ENCODE measurements around the gene MACF1. TPM values are rescaled to one million over a fixed set of nuclear protein-coding genes. Genes with fewer than 3 reads are reported as not detected.

MACF1 gene
- total RNA-seq, 1 donor from 2014 or later = 694 TPM

DNA sequence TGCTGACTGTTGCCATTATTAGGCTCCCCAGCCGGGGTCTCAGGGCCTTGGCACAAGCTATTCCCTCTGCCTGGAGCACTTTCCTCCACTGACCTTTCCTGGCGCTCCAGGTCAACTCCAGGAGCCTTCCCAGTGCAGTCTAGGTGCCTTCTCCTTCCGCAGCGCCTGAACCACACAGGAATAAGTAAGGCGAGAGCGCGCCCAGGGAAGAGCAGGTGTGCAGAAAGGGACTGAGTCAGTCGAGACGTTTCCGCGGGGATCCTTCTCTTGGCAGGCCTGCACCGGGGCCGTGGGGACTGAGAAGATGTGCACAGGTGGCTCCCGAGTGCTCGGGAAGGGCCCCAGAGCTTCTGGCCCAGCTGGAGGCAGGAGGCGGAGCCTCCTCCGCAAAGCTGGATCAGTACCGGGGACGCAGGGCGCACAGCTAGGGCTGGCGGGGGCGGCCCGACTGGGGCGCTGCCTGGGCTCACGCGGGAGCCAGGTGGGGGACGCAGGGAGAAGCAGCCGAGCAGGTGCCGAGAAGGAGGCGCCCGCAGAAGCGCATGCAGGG is 286.2 kb downstream of the MACF1 start:
- no peak overlapping the region for H3K27ac ChIP-seq (ENCODE audit: low read depth, low read length)
- Mint-ChIP-seq H3K36me3 (ENCODE audit: low read depth, unreplicated experiment) (peaks cover 6% of the 10 kb centered on the region), H3K4me3 (ENCODE audit: unreplicated experiment) (peak overlapping the region; percentile 40), H3K4me1 (ENCODE audit: low read depth, unreplicated experiment) (peaks cover 3% of the 10 kb centered on the region), H3K9me3 (ENCODE audit: unreplicated experiment) (no peaks in the 10 kb centered on the region), H3K27me3 (ENCODE audit: low read depth, unreplicated experiment) (peaks cover 24% of the 10 kb centered on the region), H3K27ac (ENCODE audit: unreplicated experiment) (no peak overlapping the region)
- H3K9me3 ChIP-seq (ENCODE audit: insufficient read depth, low read depth, low read length) = no peaks in the 10 kb centered on the region
- H3K4me1 ChIP-seq (ENCODE audit: insufficient read depth, low read length) = no peaks in the 10 kb centered on the region
- no peak overlapping the region for H2AFZ ChIP-seq (ENCODE audit: low read depth, low read length)
- no peak for FAIRE-seq
- peaks cover 19% of the 10 kb centered on the region for H3K36me3 ChIP-seq (ENCODE audit: insufficient read depth, low read length)
- H3K4me2 ChIP-seq (ENCODE audit: low read length) = peak overlapping the region; percentile 82
- no peak overlapping the region for H3K9ac ChIP-seq (ENCODE audit: low read length)
- no peak for TF ChIP-seq EZH2 (IDR thresholded peaks at IDR 0.05; ENCODE audit: insufficient read depth, low read length)
- TF ChIP-seq, protein P1, sequence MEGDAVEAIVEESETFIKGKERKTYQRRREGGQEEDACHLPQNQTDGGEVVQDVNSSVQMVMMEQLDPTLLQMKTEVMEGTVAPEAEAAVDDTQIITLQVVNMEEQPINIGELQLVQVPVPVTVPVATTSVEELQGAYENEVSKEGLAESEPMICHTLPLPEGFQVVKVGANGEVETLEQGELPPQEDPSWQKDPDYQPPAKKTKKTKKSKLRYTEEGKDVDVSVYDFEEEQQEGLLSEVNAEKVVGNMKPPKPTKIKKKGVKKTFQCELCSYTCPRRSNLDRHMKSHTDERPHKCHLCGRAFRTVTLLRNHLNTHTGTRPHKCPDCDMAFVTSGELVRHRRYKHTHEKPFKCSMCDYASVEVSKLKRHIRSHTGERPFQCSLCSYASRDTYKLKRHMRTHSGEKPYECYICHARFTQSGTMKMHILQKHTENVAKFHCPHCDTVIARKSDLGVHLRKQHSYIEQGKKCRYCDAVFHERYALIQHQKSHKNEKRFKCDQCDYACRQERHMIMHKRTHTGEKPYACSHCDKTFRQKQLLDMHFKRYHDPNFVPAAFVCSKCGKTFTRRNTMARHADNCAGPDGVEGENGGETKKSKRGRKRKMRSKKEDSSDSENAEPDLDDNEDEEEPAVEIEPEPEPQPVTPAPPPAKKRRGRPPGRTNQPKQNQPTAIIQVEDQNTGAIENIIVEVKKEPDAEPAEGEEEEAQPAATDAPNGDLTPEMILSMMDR (IDR thresholded peaks at IDR 0.05; ENCODE audit: insufficient read depth, low read depth, low read length) = no peak
- H3K27me3 ChIP-seq (ENCODE audit: insufficient read depth, low read length) = peaks cover 7% of the 10 kb centered on the region
- peak overlapping the region; percentile 46 for H3K4me3 ChIP-seq (ENCODE audit: insufficient read depth, low read depth, low read length)
- peaks cover 30% of the 10 kb centered on the region for H4K20me1 ChIP-seq (ENCODE audit: insufficient read depth, low read length)
- no peaks in the 10 kb centered on the region for H3K79me2 ChIP-seq (ENCODE audit: insufficient read depth, low read length)
- DNase-seq (ENCODE audit: low read depth) = no peak

DNA sequence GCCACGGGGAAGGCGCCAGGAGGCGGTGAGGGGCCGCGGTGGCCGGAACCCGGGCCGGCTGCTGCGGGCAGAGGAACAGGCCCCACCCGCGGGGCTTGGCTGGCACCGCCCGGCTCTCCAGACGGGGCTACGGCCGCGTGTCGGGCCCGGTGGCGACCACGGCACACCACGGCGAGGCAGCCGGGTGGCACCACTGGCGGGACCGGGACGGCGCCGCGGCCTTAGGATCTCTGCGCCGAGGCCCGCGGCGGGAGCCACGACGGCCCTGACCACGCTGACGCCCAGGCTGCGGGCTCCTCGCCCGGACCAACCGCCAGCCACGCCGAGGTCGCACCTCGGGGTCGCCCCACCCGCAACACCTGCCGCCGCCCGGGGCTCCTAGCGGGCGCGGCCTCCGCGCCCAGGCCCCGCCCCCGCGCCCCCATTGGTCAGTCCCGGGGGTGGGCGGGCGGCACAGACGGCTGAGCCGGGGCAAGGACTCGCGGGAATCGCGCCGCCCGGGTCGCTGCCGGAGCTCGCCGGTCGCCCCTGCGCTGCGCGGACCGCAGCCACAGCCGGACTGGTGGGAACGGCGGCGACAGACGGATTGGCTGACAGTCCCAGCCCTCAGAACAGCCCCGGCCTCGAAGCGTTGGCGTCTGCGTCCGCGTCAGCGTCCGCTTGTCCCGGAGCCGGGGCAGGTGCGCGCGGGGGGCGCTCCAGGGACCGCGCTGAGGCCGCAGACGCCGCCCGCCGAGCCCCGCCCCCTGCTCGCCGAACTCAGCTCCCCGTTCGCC is 286.8 kb downstream of the MACF1 start, which contains the start of gene BMP8A:
TSS of gene BMP8A (plus strand) at position 491 of the 776 bp plus-strand sequence. CDS start 356 bp downstream, outside the sequence.
- Histone ChIP-seq H2AFZ (ENCODE audit: low read depth, low read length) (peak within 1 kb of the TSS; percentile 63), H4K20me1 (ENCODE audit: insufficient read depth, low read length) (peaks cover 27% of the 10 kb centered on the region), H3K79me2 (ENCODE audit: insufficient read depth, low read length) (no peaks in the 10 kb centered on the region), H3K4me3 (ENCODE audit: insufficient read depth, low read depth, low read length) (peak within 1 kb of the TSS; percentile 46), H3K36me3 (ENCODE audit: insufficient read depth, low read length) (peaks cover 12% of the 10 kb centered on the region), H3K27me3 (ENCODE audit: insufficient read depth, low read length) (peaks cover 7% of the 10 kb centered on the region), H3K9ac (ENCODE audit: low read length) (no peak within 1 kb of the TSS), H3K9me3 (ENCODE audit: insufficient read depth, low read depth, low read length) (no peaks in the 10 kb centered on the region), H3K4me2 (ENCODE audit: low read length) (peak within 1 kb of the TSS; percentile 82), H3K27ac (ENCODE audit: low read depth, low read length) (no peak within 1 kb of the TSS), H3K4me1 (ENCODE audit: insufficient read depth, low read length) (no peaks in the 10 kb centered on the region)
- H3K4me1 Mint-ChIP-seq (ENCODE audit: low read depth, unreplicated experiment) = peaks cover 3% of the 10 kb centered on the region
- DNase-seq (ENCODE audit: low read depth) = no peak
- no peak within 1 kb of the TSS for H3K27ac Mint-ChIP-seq (ENCODE audit: unreplicated experiment)
- no peak for FAIRE-seq
- H3K4me3 Mint-ChIP-seq (ENCODE audit: unreplicated experiment) = peak within 1 kb of the TSS; percentile 40
- H3K9me3 Mint-ChIP-seq (ENCODE audit: unreplicated experiment) = no peaks in the 10 kb centered on the region
- no peak for TF ChIP-seq EZH2 (IDR thresholded peaks at IDR 0.05; ENCODE audit: insufficient read depth, low read length)
- TF ChIP-seq, protein P1 (IDR thresholded peaks at IDR 0.05; ENCODE audit: insufficient read depth, low read depth, low read length) = no peak
- H3K36me3 Mint-ChIP-seq (ENCODE audit: low read depth, unreplicated experiment) = peaks cover 6% of the 10 kb centered on the region
- H3K27me3 Mint-ChIP-seq (ENCODE audit: low read depth, unreplicated experiment) = peaks cover 24% of the 10 kb centered on the region
